Measurements from ENCODE around the gene RNF2. TPM values are rescaled to one million over a fixed set of nuclear protein-coding genes. Genes with fewer than 3 reads are reported as not detected.
"Not testable (repeated sequence)": the region's sequence is repeated elsewhere in the genome, so short reads cannot be mapped to it uniquely, and the experiment has no call there.

RNF2 gene
- total RNA-seq = 10 to 100 TPM; 18.6 to 22.5 TPM

GRCh38 chr1:185044981-185045813, at the start of gene RNF2:
TSS of gene RNF2 (plus strand) at chr1:185045558. CDS start at chr1:185087554, 41,996 bp downstream.
- Mint-ChIP-seq H3K27ac (peak within 1 kb of the TSS; percentile 90), H3K36me3 (ENCODE audit: low read depth) (no peaks in the 10 kb centered on the region), H3K4me3 (peak within 1 kb of the TSS; percentile 83), H3K9me3 (ENCODE audit: insufficient read depth) (no peaks in the 10 kb centered on the region), H3K27me3 (ENCODE audit: low read depth) (no peaks in the 10 kb centered on the region), H3K4me1 (ENCODE audit: low read depth) (peaks cover 29% of the 10 kb centered on the region)
- ATAC-seq (peak; percentile 90), DNase-seq (peak; percentile 86)
- ChIA-PET POLR2A (interaction anchor here (0.6 to 1.5 kb wide), 3 partner anchors 71 to 635 kb away, joined by 3 to 4 read pairs (median 3); partner anchors contain the start of gene NIBAN1), CTCF (interaction anchor here (0.6 to 5.4 kb wide), 7 partner anchors 63 to 272 kb away, joined by 3 to 40 read pairs (median 3); partner anchors contain the start of gene IVNS1ABP)

- ATAC-seq; H3K4me3 Mint-ChIP-seq; H3K27ac Mint-ChIP-seq; CTCF ChIA-PET; H3K9me3 Mint-ChIP-seq (ENCODE audit: insufficient read depth); DNase-seq; H3K36me3 Mint-ChIP-seq (ENCODE audit: low read depth); POLR2A ChIA-PET; H3K4me1 Mint-ChIP-seq (ENCODE audit: low read depth): not testable (repeated sequence)
- H3K27me3 Mint-ChIP-seq (ENCODE audit: low read depth) = peaks cover 14% of the 10 kb centered on the region
Observed at GRCh38 chr1:184999974-185000373, 45.4 kb upstream of the RNF2 start.

- H3K27me3 Mint-ChIP-seq (ENCODE audit: low read depth); POLR2A ChIA-PET; H3K4me3 Mint-ChIP-seq; H3K27ac Mint-ChIP-seq; CTCF ChIA-PET; H3K9me3 Mint-ChIP-seq (ENCODE audit: insufficient read depth); H3K4me1 Mint-ChIP-seq (ENCODE audit: low read depth); H3K36me3 Mint-ChIP-seq (ENCODE audit: low read depth); DNase-seq; ATAC-seq: not testable (repeated sequence)
Observed at GRCh38 chr1:185001312-185001880, 44.0 kb upstream of the RNF2 start.

- H3K9me3 Mint-ChIP-seq (ENCODE audit: insufficient read depth) = no peaks in the 10 kb centered on the region
- H3K4me3 Mint-ChIP-seq = no peak overlapping the region
- ChIA-PET CTCF (interaction anchor here (0.5 kb wide), 1 partner anchor 217 kb away, joined by 4 read pairs; no protein-coding TSS in a partner anchor), POLR2A (no interaction called here)
- ATAC-seq = no peak
- peaks cover 5% of the 10 kb centered on the region for H3K27me3 Mint-ChIP-seq (ENCODE audit: low read depth)
- no peaks in the 10 kb centered on the region for H3K4me1 Mint-ChIP-seq (ENCODE audit: low read depth)
- no peak overlapping the region for H3K27ac Mint-ChIP-seq
- DNase-seq = no peak
- no peaks in the 10 kb centered on the region for H3K36me3 Mint-ChIP-seq (ENCODE audit: low read depth)
Observed at GRCh38 chr1:185008838-185009237, 36.5 kb upstream of the RNF2 start.

GRCh38 chr1:185010361-185010760, 35.0 kb upstream of the RNF2 start:
- ChIA-PET CTCF (no interaction called here), POLR2A (no interaction called here)
- H3K9me3 Mint-ChIP-seq (ENCODE audit: insufficient read depth) = no peaks in the 10 kb centered on the region
- no peaks in the 10 kb centered on the region for H3K36me3 Mint-ChIP-seq (ENCODE audit: low read depth)
- DNase-seq = no peak
- no peak for ATAC-seq
- H3K27ac Mint-ChIP-seq = no peak overlapping the region
- H3K4me3 Mint-ChIP-seq = no peak overlapping the region
- H3K4me1 Mint-ChIP-seq (ENCODE audit: low read depth) = no peaks in the 10 kb centered on the region
- H3K27me3 Mint-ChIP-seq (ENCODE audit: low read depth) = peaks cover 5% of the 10 kb centered on the region

GRCh38 chr1:185014941-185015340, 30.4 kb upstream of the RNF2 start:
- Mint-ChIP-seq H3K27me3 (ENCODE audit: low read depth) (no peaks in the 10 kb centered on the region), H3K4me1 (ENCODE audit: low read depth) (no peaks in the 10 kb centered on the region), H3K27ac (no peak overlapping the region), H3K4me3 (no peak overlapping the region), H3K36me3 (ENCODE audit: low read depth) (no peaks in the 10 kb centered on the region), H3K9me3 (ENCODE audit: insufficient read depth) (no peaks in the 10 kb centered on the region)
- DNase-seq (no peak), ATAC-seq (no peak)
- ChIA-PET CTCF (no interaction called here), POLR2A (no interaction called here)

- POLR2A ChIA-PET = no interaction called here
- Mint-ChIP-seq H3K9me3 (ENCODE audit: insufficient read depth) (no peaks in the 10 kb centered on the region), H3K27me3 (ENCODE audit: low read depth) (no peaks in the 10 kb centered on the region), H3K36me3 (ENCODE audit: low read depth) (no peaks in the 10 kb centered on the region), H3K27ac (no peak overlapping the region), H3K4me3 (no peak overlapping the region), H3K4me1 (ENCODE audit: low read depth) (no peaks in the 10 kb centered on the region)
- DNase-seq (no peak), ATAC-seq (no peak)
- CTCF ChIA-PET = no interaction called here
Observed at GRCh38 chr1:185015631-185016030, 29.7 kb upstream of the RNF2 start.

GRCh38 chr1:185016880-185017279, 28.5 kb upstream of the RNF2 start:
- DNase-seq (no peak), ATAC-seq (no peak)
- ChIA-PET POLR2A (no interaction called here), CTCF (interaction anchor here (1.5 kb wide), 1 partner anchor 212 kb away, joined by 4 read pairs; no protein-coding TSS in a partner anchor)
- Mint-ChIP-seq H3K4me3 (no peak overlapping the region), H3K4me1 (ENCODE audit: low read depth) (no peaks in the 10 kb centered on the region), H3K27me3 (ENCODE audit: low read depth) (no peaks in the 10 kb centered on the region), H3K9me3 (ENCODE audit: insufficient read depth) (no peaks in the 10 kb centered on the region), H3K27ac (no peak overlapping the region), H3K36me3 (ENCODE audit: low read depth) (no peaks in the 10 kb centered on the region)

- ATAC-seq (no peak), DNase-seq (no peak)
- ChIA-PET POLR2A (no interaction called here), CTCF (interaction anchor here (0.8 to 1.5 kb wide), 2 partner anchors 35 to 212 kb away, joined by 3 to 4 read pairs; no protein-coding TSS in a partner anchor)
- H3K4me1 Mint-ChIP-seq (ENCODE audit: low read depth) = no peaks in the 10 kb centered on the region
- no peaks in the 10 kb centered on the region for H3K27me3 Mint-ChIP-seq (ENCODE audit: low read depth)
- H3K27ac Mint-ChIP-seq = no peak overlapping the region
- no peaks in the 10 kb centered on the region for H3K9me3 Mint-ChIP-seq (ENCODE audit: insufficient read depth)
- no peak overlapping the region for H3K4me3 Mint-ChIP-seq
- no peaks in the 10 kb centered on the region for H3K36me3 Mint-ChIP-seq (ENCODE audit: low read depth)
Observed at GRCh38 chr1:185017338-185017737, 28.0 kb upstream of the RNF2 start.

GRCh38 chr1:185017966-185018365, 27.4 kb upstream of the RNF2 start:
- Mint-ChIP-seq H3K27ac (no peak overlapping the region), H3K4me3 (no peak overlapping the region), H3K9me3 (ENCODE audit: insufficient read depth) (no peaks in the 10 kb centered on the region), H3K36me3 (ENCODE audit: low read depth) (no peaks in the 10 kb centered on the region), H3K4me1 (ENCODE audit: low read depth) (no peaks in the 10 kb centered on the region), H3K27me3 (ENCODE audit: low read depth) (no peaks in the 10 kb centered on the region)
- DNase-seq (no peak), ATAC-seq (no peak)
- ChIA-PET CTCF (interaction anchor here (0.8 to 1.5 kb wide), 2 partner anchors 36 to 213 kb away, joined by 3 to 4 read pairs; no protein-coding TSS in a partner anchor), POLR2A (no interaction called here)

GRCh38 chr1:185027252-185027882, 18.0 kb upstream of the RNF2 start:
- DNase-seq = no peak
- H3K36me3 Mint-ChIP-seq (ENCODE audit: low read depth) = peaks cover 6% of the 10 kb centered on the region
- ChIA-PET POLR2A (no interaction called here), CTCF (interaction anchor here (1.6 kb wide), 1 partner anchor 222 kb away, joined by 4 read pairs; no protein-coding TSS in a partner anchor)
- peaks cover 7% of the 10 kb centered on the region for H3K27me3 Mint-ChIP-seq (ENCODE audit: low read depth)
- no peak overlapping the region for H3K27ac Mint-ChIP-seq
- H3K9me3 Mint-ChIP-seq (ENCODE audit: insufficient read depth) = peaks cover 23% of the 10 kb centered on the region
- no peak overlapping the region for H3K4me3 Mint-ChIP-seq
- H3K4me1 Mint-ChIP-seq (ENCODE audit: low read depth) = no peaks in the 10 kb centered on the region
- ATAC-seq = no peak

- ChIA-PET POLR2A (no interaction called here), CTCF (no interaction called here)
- Mint-ChIP-seq H3K27me3 (ENCODE audit: low read depth) (peaks cover 15% of the 10 kb centered on the region), H3K4me1 (ENCODE audit: low read depth) (no peaks in the 10 kb centered on the region), H3K4me3 (no peak overlapping the region), H3K9me3 (ENCODE audit: insufficient read depth) (peaks cover 6% of the 10 kb centered on the region), H3K27ac (no peak overlapping the region), H3K36me3 (ENCODE audit: low read depth) (no peaks in the 10 kb centered on the region)
- DNase-seq (no peak), ATAC-seq (no peak)
Observed at GRCh38 chr1:185033686-185034085, 11.7 kb upstream of the RNF2 start.
